Activated CD4-positive, alpha-beta T cell treated with anti-CD3 and anti-CD28 coated beads, Interleukin-2, Interleukin-4, amounts not matched to agents 100 ng/mL and 50 ng/mL, durations not matched to agents 16 hours and 8 hours (primary cell): ENCODE results near the gene ACSF3.
A peak's percentile ranks its signal among the peaks of the same experiment; 100 is the strongest.

ENCODE experiments used
- DNase-seq: peaks from one replicate; pipeline ENCODE4 v3.0.0-alpha.2; 2020; ENCODE audit warnings: low spot score

ACSF3 gene

DNA sequence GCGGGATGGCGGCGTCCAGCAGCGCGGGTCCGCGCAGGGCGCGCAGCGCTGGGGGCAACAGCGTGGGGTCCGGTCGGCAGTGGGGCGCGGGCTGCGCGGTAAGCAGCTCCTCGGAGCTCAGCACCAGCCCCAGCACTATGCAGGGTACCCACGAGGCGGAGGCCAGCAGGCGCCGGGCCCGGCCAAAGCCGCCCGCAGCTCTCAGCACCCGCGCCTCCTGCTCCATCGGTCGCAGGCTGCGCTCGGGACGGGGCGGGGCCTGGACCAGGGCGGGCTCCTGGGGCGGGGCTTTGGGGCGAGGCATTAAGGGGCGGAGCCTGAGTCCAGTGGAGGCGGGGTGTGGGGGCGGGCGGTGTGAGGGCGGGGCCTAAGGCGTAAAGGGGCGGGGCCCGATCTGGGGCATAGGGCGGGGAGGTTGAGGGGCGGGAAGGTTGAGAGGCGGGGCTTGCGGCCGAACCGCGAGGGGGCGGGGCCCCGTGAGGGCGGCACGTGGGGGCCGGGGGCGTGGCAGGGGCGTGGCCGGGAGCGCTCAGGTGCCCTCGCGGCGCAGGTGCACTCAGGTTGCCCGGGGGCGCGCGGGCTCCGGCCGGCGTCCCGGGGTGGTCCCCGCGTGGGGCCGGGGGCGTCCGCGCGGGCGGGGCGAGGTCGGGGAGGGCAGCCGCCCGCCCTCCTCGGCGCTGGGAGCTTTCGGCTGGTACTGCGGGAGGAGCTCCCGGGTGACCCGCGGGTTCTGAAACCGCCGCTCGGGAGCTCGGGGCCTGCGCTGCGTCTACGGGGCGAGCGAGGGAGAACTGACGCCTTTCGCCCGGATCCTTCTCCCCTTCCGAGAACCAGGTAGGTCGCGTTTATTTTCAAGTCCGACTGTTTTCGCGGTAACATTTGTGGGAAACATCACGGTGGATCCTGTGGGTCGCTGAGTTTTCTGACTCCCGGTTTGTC lies 108.1 kb downstream of the ACSF3 start:
- peak; percentile 81 for DNase-seq

DNA sequence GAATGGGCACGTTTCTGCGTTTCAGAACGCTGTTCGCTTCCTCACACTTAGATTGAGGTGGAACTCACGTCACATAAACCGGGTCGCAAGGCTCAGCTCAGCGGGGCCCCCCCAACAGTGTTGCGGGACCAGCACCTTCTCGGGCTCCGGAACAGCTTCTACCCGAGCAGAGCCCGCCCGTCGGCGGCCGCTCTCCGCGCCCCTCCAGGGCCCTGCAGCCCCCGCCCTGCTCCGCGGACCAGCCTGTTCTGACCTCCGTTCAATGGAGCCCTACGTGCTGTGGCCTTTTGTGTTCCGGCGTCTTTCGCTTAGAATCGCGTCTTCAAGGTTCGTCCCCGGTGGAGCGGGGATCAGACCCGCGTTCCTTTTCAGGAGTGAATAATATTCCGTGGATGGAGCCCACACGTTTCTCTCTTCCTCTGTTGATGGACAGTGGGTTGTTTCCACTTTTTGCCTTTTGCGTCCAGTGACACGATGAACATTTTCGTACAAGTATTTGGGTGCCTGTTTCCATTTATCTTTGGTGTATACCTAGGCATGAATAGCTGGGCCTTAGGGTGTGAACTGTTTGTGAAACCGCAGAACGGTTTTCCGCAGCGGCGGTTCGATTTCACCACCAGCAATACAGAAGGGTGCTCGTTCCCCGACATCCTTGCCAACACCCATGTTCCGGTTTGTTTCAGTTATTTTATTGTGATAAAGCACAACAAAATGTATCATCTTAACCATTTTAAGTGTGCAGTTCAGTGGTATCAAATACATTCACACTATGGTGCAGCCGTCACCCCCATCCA lies 109.0 kb downstream of the ACSF3 start:
- DNase-seq: no peak
